WERI-Rb-1 (cell line): ENCODE results near the gene SUGP2.

Experiments
- DNase-seq: peaks from one replicate; pipeline ENCODE4 v3.0.0-alpha.2; 2020
- H3K27ac ChIP-seq: fragments of 250-450 bp; sonication (Bioruptor Pico); 2 replicates; pipeline ENCODE4 v1.5.1; 2020; ENCODE audit warnings: mild to moderate bottlenecking, moderate library complexity
- H3K27me3 ChIP-seq: fragments of 250-450 bp; sonication (Bioruptor Pico); 2 replicates; pipeline ENCODE4 v1.5.1; 2021; ENCODE audit warnings: mild to moderate bottlenecking, low read depth, moderate library complexity; ENCODE audit not compliant: insufficient read depth, severe bottlenecking
- H3K36me3 ChIP-seq: fragments of 250-450 bp; sonication (Bioruptor Pico); 2 replicates; pipeline ENCODE4 v1.5.1; 2020; ENCODE audit warnings: mild to moderate bottlenecking, moderate library complexity
- H3K4me3 ChIP-seq: 2 replicates; pipeline ENCODE4 v1.5.1; 2011; ENCODE audit warnings: low read depth, mild to moderate bottlenecking, control low read depth, low read length
- H3K9me3 ChIP-seq: fragments of 250-450 bp; sonication (Bioruptor Pico); 2 replicates; pipeline ENCODE4 v1.5.1; 2021; ENCODE audit warnings: mild to moderate bottlenecking, moderate library complexity; ENCODE audit not compliant: severe bottlenecking
- TF ChIP-seq, protein P1 (sequence below): IDR thresholded peaks from 2 replicates; pipeline ENCODE4 v1.5.1; 2011; ENCODE audit warnings: low read depth, mild to moderate bottlenecking, control low read depth, inconsistent platforms, low read length

The SUGP2 gene

DNA sequence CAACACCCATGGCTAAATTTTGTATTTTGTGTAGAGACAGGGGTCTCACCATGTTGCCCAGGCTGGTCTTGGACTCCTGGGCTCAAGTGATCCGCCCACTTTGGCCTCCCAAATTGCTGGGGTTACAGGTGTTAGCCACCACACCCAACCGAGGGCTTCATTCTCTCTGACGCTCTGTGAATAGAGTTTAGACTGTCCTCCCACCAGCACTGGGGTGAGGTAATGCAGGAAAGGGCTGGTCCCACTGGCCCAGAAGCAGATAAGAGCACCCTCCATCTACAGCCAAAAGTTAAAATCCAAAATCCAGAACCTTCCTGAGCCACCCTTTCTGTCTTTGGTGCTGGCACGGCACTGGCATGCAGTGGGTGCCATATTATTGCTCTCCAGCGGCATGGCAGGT is 60.5 kb downstream of the SUGP2 start:
- Histone ChIP-seq H3K9me3 (peaks cover 3% of the 10 kb centered on the region), H3K27ac (no peak overlapping the region), H3K36me3 (no peaks in the 10 kb centered on the region), H3K27me3 (no peaks in the 10 kb centered on the region), H3K4me3 (no peak overlapping the region)
- DNase-seq, result no peak
- TF ChIP-seq, protein P1, sequence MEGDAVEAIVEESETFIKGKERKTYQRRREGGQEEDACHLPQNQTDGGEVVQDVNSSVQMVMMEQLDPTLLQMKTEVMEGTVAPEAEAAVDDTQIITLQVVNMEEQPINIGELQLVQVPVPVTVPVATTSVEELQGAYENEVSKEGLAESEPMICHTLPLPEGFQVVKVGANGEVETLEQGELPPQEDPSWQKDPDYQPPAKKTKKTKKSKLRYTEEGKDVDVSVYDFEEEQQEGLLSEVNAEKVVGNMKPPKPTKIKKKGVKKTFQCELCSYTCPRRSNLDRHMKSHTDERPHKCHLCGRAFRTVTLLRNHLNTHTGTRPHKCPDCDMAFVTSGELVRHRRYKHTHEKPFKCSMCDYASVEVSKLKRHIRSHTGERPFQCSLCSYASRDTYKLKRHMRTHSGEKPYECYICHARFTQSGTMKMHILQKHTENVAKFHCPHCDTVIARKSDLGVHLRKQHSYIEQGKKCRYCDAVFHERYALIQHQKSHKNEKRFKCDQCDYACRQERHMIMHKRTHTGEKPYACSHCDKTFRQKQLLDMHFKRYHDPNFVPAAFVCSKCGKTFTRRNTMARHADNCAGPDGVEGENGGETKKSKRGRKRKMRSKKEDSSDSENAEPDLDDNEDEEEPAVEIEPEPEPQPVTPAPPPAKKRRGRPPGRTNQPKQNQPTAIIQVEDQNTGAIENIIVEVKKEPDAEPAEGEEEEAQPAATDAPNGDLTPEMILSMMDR, result no peak

DNA sequence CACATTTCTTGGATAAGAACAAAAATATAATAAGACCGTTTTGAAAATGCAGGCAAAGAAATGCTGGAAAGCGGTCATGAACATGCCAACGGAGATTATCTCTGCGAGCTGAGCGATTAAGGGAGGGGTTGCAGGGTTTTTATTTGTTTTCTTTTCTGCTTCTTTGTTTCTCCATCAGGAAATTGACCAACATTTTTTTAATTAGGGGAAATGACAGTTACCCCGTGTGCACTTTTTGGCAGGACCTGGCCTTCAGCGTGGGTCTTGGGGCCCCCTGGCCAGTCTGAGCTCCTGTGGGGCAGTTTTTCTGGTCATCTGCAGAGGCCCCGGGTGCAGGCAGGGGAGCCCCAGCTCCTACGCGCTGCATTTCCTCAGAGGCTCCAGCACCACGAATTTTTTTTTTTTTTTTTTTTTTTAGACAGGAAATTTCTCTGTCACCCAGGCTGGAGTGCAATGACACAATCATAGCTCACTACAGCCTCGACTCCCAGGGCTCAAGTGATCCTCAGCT is 61.0 kb downstream of the SUGP2 start:
- Histone ChIP-seq H3K27me3 (no peaks in the 10 kb centered on the region), H3K36me3 (no peaks in the 10 kb centered on the region), H3K9me3 (peaks cover 3% of the 10 kb centered on the region), H3K27ac (no peak overlapping the region), H3K4me3 (no peak overlapping the region)
- TF ChIP-seq, protein P1, result no peak
- DNase-seq, result no peak

DNA sequence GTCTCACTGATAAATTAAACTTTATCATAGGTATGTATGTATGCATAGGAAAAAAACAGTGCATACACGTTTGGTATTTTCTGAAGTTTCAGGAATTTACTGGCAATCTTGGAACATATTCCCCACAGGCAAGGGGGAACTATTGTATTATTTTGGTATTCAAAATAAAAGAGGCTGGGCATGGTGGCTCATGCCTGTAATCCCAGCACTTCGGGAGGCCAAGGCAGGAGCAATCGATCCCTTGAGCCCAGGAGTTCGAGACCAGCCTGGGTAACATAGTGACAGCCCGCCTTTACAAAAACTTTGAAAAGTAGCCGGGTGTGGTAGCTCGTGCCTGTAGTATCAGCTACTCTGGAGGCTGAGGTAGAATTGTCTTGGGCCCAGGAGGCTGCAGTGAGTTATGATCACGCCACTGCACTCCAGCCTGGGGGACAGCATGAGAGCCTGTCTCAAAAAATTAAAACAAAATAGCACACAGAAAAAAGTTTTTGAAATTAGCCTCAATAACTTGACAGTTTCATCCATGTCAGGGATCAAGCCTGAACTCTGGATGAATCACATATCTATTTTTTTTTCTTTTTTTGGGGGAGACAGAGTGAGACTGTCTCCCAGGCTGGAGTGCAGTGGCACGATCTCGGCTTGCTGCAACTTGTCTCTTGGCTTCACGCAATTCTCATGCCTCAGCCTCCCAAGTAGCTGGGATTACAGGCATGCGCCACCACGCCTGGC is 63.2 kb downstream of the SUGP2 start:
- TF ChIP-seq, protein P1, result no peak
- no peak for DNase-seq
- Histone ChIP-seq H3K27me3 (no peaks in the 10 kb centered on the region), H3K4me3 (no peak overlapping the region), H3K27ac (no peak overlapping the region), H3K36me3 (no peaks in the 10 kb centered on the region), H3K9me3 (peaks cover 3% of the 10 kb centered on the region)

DNA sequence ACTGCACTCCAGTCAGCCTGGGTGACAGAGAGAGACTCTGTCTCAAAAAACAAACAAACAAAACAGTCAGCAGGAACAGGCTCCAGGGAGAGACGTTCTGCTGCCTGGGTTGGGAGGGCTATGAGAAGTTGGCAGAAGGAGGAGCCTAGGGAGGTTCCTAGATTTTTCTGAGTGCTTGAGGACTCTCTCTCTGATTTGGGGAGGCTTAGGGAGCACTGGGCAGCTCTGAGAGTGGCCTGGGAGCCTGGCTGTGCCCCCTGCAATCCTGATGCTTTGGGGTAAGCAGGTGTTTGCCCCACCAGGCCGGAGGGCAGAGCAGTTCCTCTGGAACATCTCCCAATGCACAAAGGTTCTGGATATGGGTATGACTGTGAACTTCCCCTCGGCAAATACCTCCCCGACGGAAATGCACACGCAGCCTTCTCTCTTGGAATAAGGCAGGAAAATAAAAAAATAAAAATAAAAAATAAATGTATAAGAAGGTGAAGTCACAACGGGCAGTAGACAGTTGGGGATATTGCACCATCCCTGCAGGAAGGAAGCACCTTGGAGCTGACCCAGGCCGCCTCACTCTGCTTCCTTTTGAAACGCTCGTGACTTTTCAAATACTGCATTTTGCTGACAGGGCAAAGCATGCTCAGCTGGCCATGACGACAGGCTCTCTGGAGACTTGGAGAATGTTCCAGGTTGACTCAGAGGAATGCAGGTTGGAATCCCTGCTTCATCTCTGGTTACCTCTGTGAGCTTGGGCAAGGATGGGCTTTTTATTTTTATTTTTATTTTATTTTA is 65.8 kb downstream of the SUGP2 start:
- H3K4me3 ChIP-seq, result no peak overlapping the region
- no peak for DNase-seq
- H3K9me3 ChIP-seq, result peaks cover 3% of the 10 kb centered on the region
- H3K27ac ChIP-seq, result no peak overlapping the region
- H3K36me3 ChIP-seq, result no peaks in the 10 kb centered on the region
- TF ChIP-seq, protein P1, result no peak
- H3K27me3 ChIP-seq, result no peaks in the 10 kb centered on the region

DNA sequence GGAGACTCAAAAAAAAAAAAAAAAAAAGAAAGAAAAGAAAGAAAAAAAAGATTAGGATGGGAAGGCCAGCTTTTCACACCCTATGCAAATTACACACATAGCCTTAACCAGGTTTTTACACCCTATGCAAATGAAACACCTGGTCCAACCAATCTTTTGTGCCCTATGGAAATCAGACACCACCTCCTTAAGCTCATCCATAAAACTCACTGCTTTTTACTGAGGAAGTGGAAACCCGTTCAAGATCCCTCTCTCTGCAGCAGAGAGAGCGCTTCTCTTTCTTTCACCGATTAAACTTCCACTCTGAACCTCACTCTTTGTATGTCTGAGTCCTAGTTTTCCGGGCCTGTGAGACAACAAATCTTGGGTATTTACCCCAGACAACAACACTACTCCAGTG is 67.0 kb downstream of the SUGP2 start:
- Histone ChIP-seq H3K27ac (no peak overlapping the region), H3K27me3 (no peaks in the 10 kb centered on the region), H3K4me3 (no peak overlapping the region), H3K36me3 (no peaks in the 10 kb centered on the region), H3K9me3 (peaks cover 3% of the 10 kb centered on the region)
- TF ChIP-seq, protein P1, result no peak
- DNase-seq, result no peak
